SK-N-SH treated with all-trans-retinoic acid at 6 μM for 48 hours (cell line): ENCODE measurements around the gene DDX3X.

Experiments
- ATAC-seq: fragments of 200-7000 bp; cut with Tn5 transposase; 3 replicates; pipeline ENCODE4 v1.9.1; 2020; ENCODE audit warnings: mild to moderate bottlenecking, moderate library complexity
- ARNTL ChIP-seq: fragments of 450-650 bp; formaldehyde crosslinking; IDR thresholded peaks from 2 replicates; pipeline ENCODE4 v1.5.0; 2020; ENCODE audit warnings: low read depth, mild to moderate bottlenecking, moderate library complexity, borderline replicate concordance
- CSDC2 ChIP-seq: fragments of 250-450 bp; sonication (Bioruptor Pico); IDR thresholded peaks from 2 replicates; pipeline ENCODE4 v1.5.0; 2020; ENCODE audit warnings: mild to moderate bottlenecking, moderate library complexity
- ESRRG ChIP-seq: fragments of 250-450 bp; sonication (Bioruptor Pico); IDR thresholded peaks from 2 replicates; pipeline ENCODE4 v1.6.1; 2021; ENCODE audit warnings: mild to moderate bottlenecking
- GLIS3 ChIP-seq: fragments of 250-450 bp; sonication (Bioruptor Pico); IDR thresholded peaks from 2 replicates; pipeline ENCODE4 v1.5.0; 2020; ENCODE audit warnings: mild to moderate bottlenecking, moderate library complexity
- ISL1 ChIP-seq: fragments of 250-450 bp; sonication (Bioruptor Pico); IDR thresholded peaks from 2 replicates; pipeline ENCODE4 v2.1.2; 2022; ENCODE audit warnings: mild to moderate bottlenecking, moderate library complexity
- OSR1 ChIP-seq: fragments of 250-450 bp; sonication (Bioruptor Pico); IDR thresholded peaks from 2 replicates; pipeline ENCODE4 v1.8.0; 2022; ENCODE audit warnings: moderate library complexity, mild to moderate bottlenecking, inconsistent platforms
- POU6F1 ChIP-seq: fragments of 250-450 bp; sonication (Bioruptor Pico); IDR thresholded peaks from 2 replicates; pipeline ENCODE4 v1.8.0; 2021; ENCODE audit warnings: low read depth, mild to moderate bottlenecking, moderate library complexity, borderline replicate concordance
- PPARA ChIP-seq: fragments of 250-450 bp; sonication (Bioruptor Pico); IDR thresholded peaks from 2 replicates; pipeline ENCODE4 v1.5.0; 2020; ENCODE audit warnings: mild to moderate bottlenecking, borderline replicate concordance
- RARB ChIP-seq: fragments of 250-450 bp; sonication (Bioruptor Pico); IDR thresholded peaks from 2 replicates; pipeline ENCODE4 v1.8.0; 2021; ENCODE audit warnings: mild to moderate bottlenecking, moderate library complexity
- SNAI2 ChIP-seq: fragments of 250-450 bp; sonication (Bioruptor Pico); IDR thresholded peaks from 2 replicates; pipeline ENCODE4 v1.5.0; 2020; ENCODE audit warnings: mild to moderate bottlenecking, moderate library complexity
- TCF4 ChIP-seq: fragments of 250-450 bp; sonication (Bioruptor Pico); IDR thresholded peaks from 2 replicates; pipeline ENCODE4 v1.8.0; 2021; ENCODE audit warnings: mild to moderate bottlenecking, moderate library complexity, borderline replicate concordance
- TOX ChIP-seq: fragments of 250-450 bp; sonication (Bioruptor Pico); IDR thresholded peaks from 2 replicates; pipeline ENCODE4 v1.8.0; 2021; ENCODE audit warnings: mild to moderate bottlenecking, moderate library complexity, borderline replicate concordance
- TSHZ2 ChIP-seq: fragments of 250-450 bp; sonication (Bioruptor Pico); IDR thresholded peaks from 2 replicates; pipeline ENCODE4 v1.5.0; 2020; ENCODE audit warnings: mild to moderate bottlenecking, moderate library complexity
- ZC3H10 ChIP-seq: fragments of 250-450 bp; sonication (Bioruptor Pico); IDR thresholded peaks from 2 replicates; pipeline ENCODE4 v1.5.1; 2021; ENCODE audit warnings: mild to moderate bottlenecking, moderate library complexity
- ZFP3 ChIP-seq: fragments of 250-450 bp; sonication (Bioruptor Pico); IDR thresholded peaks from 2 replicates; pipeline ENCODE4 v1.5.0; 2020; ENCODE audit warnings: mild to moderate bottlenecking, moderate library complexity
- ZFP30 ChIP-seq: fragments of 450-650 bp; formaldehyde crosslinking; IDR thresholded peaks from 2 replicates; pipeline ENCODE4 v1.5.0; 2022; ENCODE audit warnings: mild to moderate bottlenecking, moderate library complexity
- ZNF565 ChIP-seq: fragments of 450-650 bp; formaldehyde crosslinking; conservative IDR thresholded peaks from 2 replicates; pipeline ENCODE4 v1.5.0; 2020; ENCODE audit warnings: low read depth, mild to moderate bottlenecking, moderate library complexity
- ZNF70 ChIP-seq: fragments of 450-650 bp; formaldehyde crosslinking; IDR thresholded peaks from 2 replicates; pipeline ENCODE4 v1.5.0; 2020; ENCODE audit warnings: mild to moderate bottlenecking, moderate library complexity
- ZNF8 ChIP-seq: fragments of 450-650 bp; formaldehyde crosslinking; IDR thresholded peaks from 2 replicates; pipeline ENCODE4 v1.5.0; 2020; ENCODE audit warnings: mild to moderate bottlenecking, moderate library complexity
- TF ChIP-seq, protein P1 (sequence below): fragments of 250-450 bp; sonication (Bioruptor Pico); IDR thresholded peaks from 2 replicates; pipeline ENCODE4 v1.5.1; 2020; ENCODE audit warnings: low read depth, mild to moderate bottlenecking, moderate library complexity
- TF ChIP-seq, protein P2 (sequence below): fragments of 250-450 bp; sonication (Bioruptor Pico); IDR thresholded peaks from 2 replicates; pipeline ENCODE4 v1.8.0; 2020; ENCODE audit warnings: mild to moderate bottlenecking, moderate library complexity, borderline replicate concordance
- TF ChIP-seq, protein P3 (sequence below): fragments of 250-450 bp; sonication (Bioruptor Pico); IDR thresholded peaks from 2 replicates; pipeline ENCODE4 v1.5.1; 2021; ENCODE audit warnings: mild to moderate bottlenecking, moderate library complexity

DDX3X gene

DNA sequence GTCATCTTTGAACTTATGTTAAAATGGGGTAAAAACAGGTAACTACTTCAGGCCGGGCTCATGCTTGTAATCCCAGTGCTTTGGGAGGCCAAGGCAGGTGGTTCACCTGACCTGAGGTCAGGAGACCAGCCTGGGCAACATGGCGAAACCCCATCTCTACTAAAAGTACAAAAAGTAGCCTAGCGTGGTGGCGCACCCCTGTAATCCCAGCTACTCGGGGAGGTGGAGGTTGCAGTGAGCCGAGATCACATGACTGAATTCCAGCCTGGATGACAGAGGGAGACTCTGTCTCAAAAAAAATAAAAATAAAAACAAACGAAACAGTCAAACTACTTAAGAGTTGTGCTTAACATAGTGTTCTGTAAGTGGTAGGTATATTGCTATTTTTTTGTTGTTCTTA, 2.5 kb downstream of the DDX3X start (continued):
- TF ChIP-seq, protein P1, sequence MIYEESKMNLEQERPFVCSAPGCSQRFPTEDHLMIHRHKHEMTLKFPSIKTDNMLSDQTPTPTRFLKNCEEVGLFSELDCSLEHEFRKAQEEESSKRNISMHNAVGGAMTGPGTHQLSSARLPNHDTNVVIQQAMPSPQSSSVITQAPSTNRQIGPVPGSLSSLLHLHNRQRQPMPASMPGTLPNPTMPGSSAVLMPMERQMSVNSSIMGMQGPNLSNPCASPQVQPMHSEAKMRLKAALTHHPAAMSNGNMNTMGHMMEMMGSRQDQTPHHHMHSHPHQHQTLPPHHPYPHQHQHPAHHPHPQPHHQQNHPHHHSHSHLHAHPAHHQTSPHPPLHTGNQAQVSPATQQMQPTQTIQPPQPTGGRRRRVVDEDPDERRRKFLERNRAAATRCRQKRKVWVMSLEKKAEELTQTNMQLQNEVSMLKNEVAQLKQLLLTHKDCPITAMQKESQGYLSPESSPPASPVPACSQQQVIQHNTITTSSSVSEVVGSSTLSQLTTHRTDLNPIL (CRISPR knock-in tag): no peak

DNA sequence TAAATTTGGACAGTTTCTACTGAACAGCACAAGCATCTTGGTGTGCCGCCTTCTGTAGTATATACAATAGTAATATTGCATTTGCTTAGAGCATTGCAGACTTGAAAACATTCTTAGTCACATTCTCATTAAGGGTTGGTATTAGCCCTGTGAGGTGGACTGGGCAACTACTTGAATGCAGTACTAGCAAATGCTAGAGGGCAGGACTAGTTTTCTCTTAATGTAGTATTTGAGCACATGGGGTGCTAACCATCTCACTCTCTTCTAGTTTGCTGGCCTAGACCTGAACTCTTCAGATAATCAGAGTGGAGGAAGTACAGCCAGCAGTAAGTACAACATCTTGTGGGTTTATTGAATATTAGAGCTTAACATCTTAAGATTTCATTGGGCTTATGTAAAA, 3.2 kb downstream of the DDX3X start:
- no peak for ATAC-seq
- TF ChIP-seq TOX (CRISPR knock-in tag): no peak

GRCh38 chrX:41338436-41338835, 4.5 kb downstream of the DDX3X start:
- ATAC-seq: no peak
- TF ChIP-seq ZC3H10 (CRISPR knock-in tag): no peak
- TF ChIP-seq, protein P1 (CRISPR knock-in tag): no peak
- TF ChIP-seq ESRRG (CRISPR knock-in tag): no peak
- no peak for TF ChIP-seq ISL1
- no peak for TF ChIP-seq TCF4 (CRISPR knock-in tag)
- no peak for TF ChIP-seq ZFP30
- no peak for TF ChIP-seq PPARA (CRISPR knock-in tag)
- no peak for TF ChIP-seq ZNF70 (CRISPR knock-in tag)
- TF ChIP-seq, protein P2, sequence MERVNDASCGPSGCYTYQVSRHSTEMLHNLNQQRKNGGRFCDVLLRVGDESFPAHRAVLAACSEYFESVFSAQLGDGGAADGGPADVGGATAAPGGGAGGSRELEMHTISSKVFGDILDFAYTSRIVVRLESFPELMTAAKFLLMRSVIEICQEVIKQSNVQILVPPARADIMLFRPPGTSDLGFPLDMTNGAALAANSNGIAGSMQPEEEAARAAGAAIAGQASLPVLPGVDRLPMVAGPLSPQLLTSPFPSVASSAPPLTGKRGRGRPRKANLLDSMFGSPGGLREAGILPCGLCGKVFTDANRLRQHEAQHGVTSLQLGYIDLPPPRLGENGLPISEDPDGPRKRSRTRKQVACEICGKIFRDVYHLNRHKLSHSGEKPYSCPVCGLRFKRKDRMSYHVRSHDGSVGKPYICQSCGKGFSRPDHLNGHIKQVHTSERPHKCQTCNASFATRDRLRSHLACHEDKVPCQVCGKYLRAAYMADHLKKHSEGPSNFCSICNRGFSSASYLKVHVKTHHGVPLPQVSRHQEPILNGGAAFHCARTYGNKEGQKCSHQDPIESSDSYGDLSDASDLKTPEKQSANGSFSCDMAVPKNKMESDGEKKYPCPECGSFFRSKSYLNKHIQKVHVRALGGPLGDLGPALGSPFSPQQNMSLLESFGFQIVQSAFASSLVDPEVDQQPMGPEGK: no peak
- TF ChIP-seq TOX (CRISPR knock-in tag): no peak
- no peak for TF ChIP-seq ZFP3
- TF ChIP-seq ZNF565 (CRISPR knock-in tag): no peak
- TF ChIP-seq, protein P3, sequence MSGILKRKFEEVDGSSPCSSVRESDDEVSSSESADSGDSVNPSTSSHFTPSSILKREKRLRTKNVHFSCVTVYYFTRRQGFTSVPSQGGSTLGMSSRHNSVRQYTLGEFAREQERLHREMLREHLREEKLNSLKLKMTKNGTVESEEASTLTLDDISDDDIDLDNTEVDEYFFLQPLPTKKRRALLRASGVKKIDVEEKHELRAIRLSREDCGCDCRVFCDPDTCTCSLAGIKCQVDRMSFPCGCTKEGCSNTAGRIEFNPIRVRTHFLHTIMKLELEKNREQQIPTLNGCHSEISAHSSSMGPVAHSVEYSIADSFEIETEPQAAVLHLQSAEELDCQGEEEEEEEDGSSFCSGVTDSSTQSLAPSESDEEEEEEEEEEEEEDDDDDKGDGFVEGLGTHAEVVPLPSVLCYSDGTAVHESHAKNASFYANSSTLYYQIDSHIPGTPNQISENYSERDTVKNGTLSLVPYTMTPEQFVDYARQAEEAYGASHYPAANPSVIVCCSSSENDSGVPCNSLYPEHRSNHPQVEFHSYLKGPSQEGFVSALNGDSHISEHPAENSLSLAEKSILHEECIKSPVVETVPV (CRISPR knock-in tag): no peak
- no peak for TF ChIP-seq OSR1
- TF ChIP-seq RARB (CRISPR knock-in tag): no peak

GRCh38 chrX:41339148-41339547, 5.2 kb downstream of the DDX3X start:
- ATAC-seq: no peak
- TF ChIP-seq, protein P2: no peak
- TF ChIP-seq ARNTL (CRISPR knock-in tag): no peak
- TF ChIP-seq ZNF8 (CRISPR knock-in tag): no peak
- no peak for TF ChIP-seq ISL1
- TF ChIP-seq ZNF70 (CRISPR knock-in tag): no peak
- no peak for TF ChIP-seq POU6F1 (CRISPR knock-in tag)
- TF ChIP-seq TSHZ2: no peak
- TF ChIP-seq ZC3H10 (CRISPR knock-in tag): no peak
- TF ChIP-seq ZFP30: no peak
- TF ChIP-seq SNAI2 (CRISPR knock-in tag): no peak
- TF ChIP-seq RARB (CRISPR knock-in tag): no peak
- TF ChIP-seq ESRRG (CRISPR knock-in tag): no peak
- TF ChIP-seq, protein P3 (CRISPR knock-in tag): no peak
- TF ChIP-seq CSDC2 (CRISPR knock-in tag): no peak
- TF ChIP-seq GLIS3: no peak
- no peak for TF ChIP-seq TOX (CRISPR knock-in tag)
